Panc1 (cell line): Measurements from ENCODE around the gene MRPS11.

Experiments
- CTCF ChIP-seq: fragments of 450-650 bp; IDR thresholded peaks from 2 replicates; pipeline ENCODE4 v1.5.1; 2017; ENCODE audit warnings: mild to moderate bottlenecking
- POLR2AphosphoS5 ChIP-seq: IDR thresholded peaks from 2 replicates; pipeline ENCODE4 v1.6.1; 2012; ENCODE audit warnings: mild to moderate bottlenecking, low read depth, low read length, moderate library complexity
- REST ChIP-seq, 2 experiments: IDR thresholded peaks; 2 replicates each; pipeline ENCODE4 v1.6.1; 2011 to 2012; ENCODE audit warnings: low read depth in 2 of 2, control low read depth in 1 of 2, low read length in 1 of 2, mild to moderate bottlenecking in 1 of 2, moderate library complexity in 1 of 2; ENCODE audit not compliant: insufficient read depth in 1 of 2
- SIN3A ChIP-seq: IDR thresholded peaks from 2 replicates; pipeline ENCODE4 v1.6.1; 2012; ENCODE audit warnings: low read depth, mild to moderate bottlenecking, low read length, moderate library complexity, borderline replicate concordance; ENCODE audit not compliant: insufficient read depth
- TCF7L2 ChIP-seq: IDR thresholded peaks from 2 replicates; pipeline ENCODE4 v1.6.1; 2011; ENCODE audit warnings: mild to moderate bottlenecking, low read depth, low read length, inconsistent platforms

- TF ChIP-seq CTCF (no peak), REST (IDR thresholded peaks at IDR 0.05; ENCODE audit: insufficient read depth in 1 of 2, low read depth in 2 of 2, low read length in 1 of 2) (no peak), SIN3A (no peak), POLR2AphosphoS5 (no peak), TCF7L2 (no peak)
Measured at GRCh38 chr15:88498996-88499395, 31.5 kb downstream of the MRPS11 start.
